Neutrophil (primary cell): Measurements from ENCODE around the gene RBFOX2.

ENCODE experiments used
- H3K27ac ChIP-seq: fragments of 200-600 bp; sonication (generic); 2 replicates; pipeline ENCODE4 v1.5.1; 2016; ENCODE audit warnings: mild to moderate bottlenecking, moderate library complexity
- H3K27me3 ChIP-seq: fragments of 200-600 bp; sonication (generic); 2 replicates; pipeline ENCODE4 v1.6.0; 2016; ENCODE audit warnings: mild to moderate bottlenecking
- H3K36me3 ChIP-seq: fragments of 200-600 bp; sonication (generic); 2 replicates; pipeline ENCODE4 v1.5.1; 2017
- H3K4me1 ChIP-seq, 2 experiments: fragments of 200-600 bp in 1 of 2; sonication (generic) in 1 of 2; 1 replicate in 1 of 2; 2 replicates in 1 of 2; pipeline versions ENCODE4 v1.5.1 to v1.6.1; 2013 to 2016; ENCODE audit warnings: low read depth in 1 of 2, low read length in 1 of 2, mild to moderate bottlenecking in 1 of 2, moderate library complexity in 1 of 2; ENCODE audit not compliant: control insufficient read depth in 1 of 2, insufficient read depth in 1 of 2
- H3K4me3 ChIP-seq, 2 experiments: fragments of 200-600 bp in 1 of 2; sonication (generic) in 1 of 2; 1 replicate in 1 of 2; 2 replicates in 1 of 2; pipeline ENCODE4 v1.5.1; 2013 to 2016; ENCODE audit warnings: low read depth in 1 of 2, low read length in 1 of 2, mild to moderate bottlenecking in 1 of 2, moderate library complexity in 1 of 2
- H3K9me3 ChIP-seq: fragments of 200-600 bp; sonication (generic); 2 replicates; pipeline ENCODE4 v1.5.1; 2016
- TF ChIP-seq, protein P1 (sequence below): fragments of 200-600 bp; sonication (generic); IDR thresholded peaks from 2 replicates; pipeline ENCODE4 v1.5.1; 2016; ENCODE audit warnings: antibody characterized with exemption

RBFOX2 gene

DNA sequence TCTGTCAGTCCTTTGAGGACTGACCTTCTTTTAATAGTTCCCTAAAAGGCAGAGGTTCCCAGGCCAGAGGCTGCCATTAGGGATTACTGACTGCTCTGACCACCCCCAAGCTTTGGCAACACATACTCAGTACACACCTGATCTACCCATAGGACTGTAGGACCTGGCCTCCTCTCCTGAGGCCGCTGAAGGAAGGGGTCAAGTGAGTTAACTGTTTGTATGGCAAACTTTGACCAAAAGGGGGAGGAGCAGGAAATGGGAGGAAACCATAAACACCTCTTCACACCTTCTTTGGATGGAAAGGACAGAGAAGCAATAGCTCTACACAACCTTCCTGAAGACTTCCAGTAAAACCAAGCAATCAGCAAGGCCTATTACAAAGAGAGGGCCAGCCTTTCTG is 207.0 kb downstream of the RBFOX2 start:
- Histone ChIP-seq H3K36me3 (no peaks in the 10 kb centered on the region), H3K4me1 (no peaks in the 10 kb centered on the region), H3K27ac (no peak overlapping the region), H3K27me3 (no peaks in the 10 kb centered on the region), H3K4me3 (no peak overlapping the region), H3K9me3 (no peaks in the 10 kb centered on the region)
- TF ChIP-seq, protein P1, sequence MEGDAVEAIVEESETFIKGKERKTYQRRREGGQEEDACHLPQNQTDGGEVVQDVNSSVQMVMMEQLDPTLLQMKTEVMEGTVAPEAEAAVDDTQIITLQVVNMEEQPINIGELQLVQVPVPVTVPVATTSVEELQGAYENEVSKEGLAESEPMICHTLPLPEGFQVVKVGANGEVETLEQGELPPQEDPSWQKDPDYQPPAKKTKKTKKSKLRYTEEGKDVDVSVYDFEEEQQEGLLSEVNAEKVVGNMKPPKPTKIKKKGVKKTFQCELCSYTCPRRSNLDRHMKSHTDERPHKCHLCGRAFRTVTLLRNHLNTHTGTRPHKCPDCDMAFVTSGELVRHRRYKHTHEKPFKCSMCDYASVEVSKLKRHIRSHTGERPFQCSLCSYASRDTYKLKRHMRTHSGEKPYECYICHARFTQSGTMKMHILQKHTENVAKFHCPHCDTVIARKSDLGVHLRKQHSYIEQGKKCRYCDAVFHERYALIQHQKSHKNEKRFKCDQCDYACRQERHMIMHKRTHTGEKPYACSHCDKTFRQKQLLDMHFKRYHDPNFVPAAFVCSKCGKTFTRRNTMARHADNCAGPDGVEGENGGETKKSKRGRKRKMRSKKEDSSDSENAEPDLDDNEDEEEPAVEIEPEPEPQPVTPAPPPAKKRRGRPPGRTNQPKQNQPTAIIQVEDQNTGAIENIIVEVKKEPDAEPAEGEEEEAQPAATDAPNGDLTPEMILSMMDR = no peak

DNA sequence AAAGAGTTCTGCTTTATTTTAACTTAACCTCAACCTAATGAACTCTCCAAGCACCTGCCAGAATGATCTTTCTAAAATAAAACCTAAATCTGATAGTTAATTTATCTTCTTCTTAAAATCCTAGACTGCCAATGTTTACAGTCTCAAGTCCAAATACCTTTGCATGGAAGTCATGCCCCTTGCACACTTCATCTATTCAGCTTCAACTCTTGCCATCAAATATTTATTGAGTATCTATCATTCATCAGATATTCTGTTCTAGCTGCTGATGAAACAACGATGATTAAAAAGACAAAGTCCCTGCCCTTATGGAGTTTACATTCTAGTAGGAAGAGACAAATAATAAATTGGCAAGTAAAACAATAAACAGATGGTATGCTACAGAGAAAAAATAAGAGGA is 209.2 kb downstream of the RBFOX2 start:
- TF ChIP-seq, protein P1 = no peak
- Histone ChIP-seq H3K27me3 (no peaks in the 10 kb centered on the region), H3K27ac (no peak overlapping the region), H3K4me1 (no peaks in the 10 kb centered on the region), H3K36me3 (no peaks in the 10 kb centered on the region), H3K4me3 (no peak overlapping the region), H3K9me3 (no peaks in the 10 kb centered on the region)

GRCh38 chr22:35818897-35819296 is 209.7 kb downstream of the RBFOX2 start:
- no peaks in the 10 kb centered on the region for H3K4me1 ChIP-seq
- no peak overlapping the region for H3K27ac ChIP-seq
- H3K4me3 ChIP-seq = no peak overlapping the region
- H3K36me3 ChIP-seq = no peaks in the 10 kb centered on the region
- no peaks in the 10 kb centered on the region for H3K9me3 ChIP-seq
- H3K27me3 ChIP-seq = no peaks in the 10 kb centered on the region
- TF ChIP-seq, protein P1 = no peak

- Histone ChIP-seq H3K27ac (no peak overlapping the region), H3K27me3 (no peaks in the 10 kb centered on the region), H3K9me3 (no peaks in the 10 kb centered on the region), H3K36me3 (no peaks in the 10 kb centered on the region), H3K4me3 (no peak overlapping the region), H3K4me1 (no peaks in the 10 kb centered on the region)
- TF ChIP-seq, protein P1 = no peak
Measured at GRCh38 chr22:35812600-35812999, 216.0 kb downstream of the RBFOX2 start.

GRCh38 chr22:35811670-35812069 is 217.0 kb downstream of the RBFOX2 start:
- H3K4me3 ChIP-seq = no peak overlapping the region
- H3K4me1 ChIP-seq = no peaks in the 10 kb centered on the region
- H3K27me3 ChIP-seq = no peaks in the 10 kb centered on the region
- H3K36me3 ChIP-seq = no peaks in the 10 kb centered on the region
- H3K9me3 ChIP-seq = no peaks in the 10 kb centered on the region
- no peak overlapping the region for H3K27ac ChIP-seq
- TF ChIP-seq, protein P1 = no peak

DNA sequence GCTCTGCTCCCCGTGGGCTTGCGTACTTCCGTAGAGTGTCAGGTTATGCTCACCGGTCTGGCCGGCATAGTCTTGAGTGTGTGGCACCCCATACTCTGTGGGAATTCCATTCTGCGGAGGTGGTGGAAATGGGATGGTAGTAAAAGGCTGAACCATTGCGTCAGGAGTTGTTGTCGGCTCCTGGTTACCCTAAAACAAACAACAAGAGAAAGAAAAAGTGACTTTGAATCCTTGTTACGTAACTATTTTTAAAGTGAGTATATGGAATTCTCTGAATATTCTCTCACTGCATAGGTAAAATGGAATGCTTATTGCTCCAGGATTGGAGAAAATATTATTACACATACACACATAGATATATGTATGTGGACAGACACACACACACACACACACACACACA is 218.8 kb downstream of the RBFOX2 start:
- H3K36me3 ChIP-seq = no peaks in the 10 kb centered on the region

More for the DNA sequence above, 218.8 kb downstream of the RBFOX2 start:
- Histone ChIP-seq H3K27me3 (no peaks in the 10 kb centered on the region), H3K27ac (no peak overlapping the region), H3K9me3 (no peaks in the 10 kb centered on the region), H3K4me3 (no peak overlapping the region), H3K4me1 (no peaks in the 10 kb centered on the region)
- TF ChIP-seq, protein P1 = no peak
